ENCODE results near the gene PPP1R14C.

DNA sequence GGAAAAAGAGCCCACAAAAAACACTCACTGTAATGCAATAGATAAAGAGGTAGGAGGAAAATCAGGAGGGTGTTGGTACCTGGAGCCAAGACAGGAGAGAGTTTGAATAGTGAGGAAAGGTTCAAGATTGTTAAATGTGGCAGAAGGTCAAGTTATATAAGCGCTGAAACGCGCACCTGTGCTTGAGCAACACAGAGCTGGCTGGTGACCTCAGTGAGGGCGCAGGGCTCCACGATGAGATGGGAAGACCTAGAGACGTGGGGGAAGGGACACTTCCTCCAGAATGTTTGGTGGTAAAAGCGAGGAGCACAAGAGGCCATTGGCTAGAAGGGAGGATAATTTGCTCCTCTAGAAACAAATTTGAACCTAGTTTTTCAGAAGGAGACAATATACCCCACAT, 4.2 kb upstream of the PPP1R14C start:
- TF ChIP-seq, protein P1, sequence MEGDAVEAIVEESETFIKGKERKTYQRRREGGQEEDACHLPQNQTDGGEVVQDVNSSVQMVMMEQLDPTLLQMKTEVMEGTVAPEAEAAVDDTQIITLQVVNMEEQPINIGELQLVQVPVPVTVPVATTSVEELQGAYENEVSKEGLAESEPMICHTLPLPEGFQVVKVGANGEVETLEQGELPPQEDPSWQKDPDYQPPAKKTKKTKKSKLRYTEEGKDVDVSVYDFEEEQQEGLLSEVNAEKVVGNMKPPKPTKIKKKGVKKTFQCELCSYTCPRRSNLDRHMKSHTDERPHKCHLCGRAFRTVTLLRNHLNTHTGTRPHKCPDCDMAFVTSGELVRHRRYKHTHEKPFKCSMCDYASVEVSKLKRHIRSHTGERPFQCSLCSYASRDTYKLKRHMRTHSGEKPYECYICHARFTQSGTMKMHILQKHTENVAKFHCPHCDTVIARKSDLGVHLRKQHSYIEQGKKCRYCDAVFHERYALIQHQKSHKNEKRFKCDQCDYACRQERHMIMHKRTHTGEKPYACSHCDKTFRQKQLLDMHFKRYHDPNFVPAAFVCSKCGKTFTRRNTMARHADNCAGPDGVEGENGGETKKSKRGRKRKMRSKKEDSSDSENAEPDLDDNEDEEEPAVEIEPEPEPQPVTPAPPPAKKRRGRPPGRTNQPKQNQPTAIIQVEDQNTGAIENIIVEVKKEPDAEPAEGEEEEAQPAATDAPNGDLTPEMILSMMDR (conservative IDR thresholded peaks at IDR 0.05 in 1 of 2, IDR thresholded peaks at IDR 0.05 in 1 of 2; ENCODE audit: low read depth in 1 of 2, low read length in 2 of 2): no peak
- TF ChIP-seq EZH2 (IDR thresholded peaks at IDR 0.05; ENCODE audit: low read length, missing control alignments): no peak

Measured in fibroblast of lung (primary cell).